Daoy (cell line): ENCODE measurements around the gene RPL28. TPM values are rescaled to one million over a fixed set of nuclear protein-coding genes. Genes with fewer than 3 reads are reported as not detected.

ENCODE experiments used
- DNase-seq: peaks from one replicate; pipeline ENCODE4 v3.0.0-alpha.2; 2015; ENCODE audit warnings: low read depth
- total RNA-seq: library from RNA; depleted of rRNA; stranded (reverse); fragments of >200 nt; shearing (Covaris generic); gene quantifications from 2 replicates; pipeline ENCODE4 v1.2.3, GENCODE V29; 2014; rRNA removed

Gene RPL28
- total RNA-seq = 633 and 816 TPM in 2 replicates

DNA sequence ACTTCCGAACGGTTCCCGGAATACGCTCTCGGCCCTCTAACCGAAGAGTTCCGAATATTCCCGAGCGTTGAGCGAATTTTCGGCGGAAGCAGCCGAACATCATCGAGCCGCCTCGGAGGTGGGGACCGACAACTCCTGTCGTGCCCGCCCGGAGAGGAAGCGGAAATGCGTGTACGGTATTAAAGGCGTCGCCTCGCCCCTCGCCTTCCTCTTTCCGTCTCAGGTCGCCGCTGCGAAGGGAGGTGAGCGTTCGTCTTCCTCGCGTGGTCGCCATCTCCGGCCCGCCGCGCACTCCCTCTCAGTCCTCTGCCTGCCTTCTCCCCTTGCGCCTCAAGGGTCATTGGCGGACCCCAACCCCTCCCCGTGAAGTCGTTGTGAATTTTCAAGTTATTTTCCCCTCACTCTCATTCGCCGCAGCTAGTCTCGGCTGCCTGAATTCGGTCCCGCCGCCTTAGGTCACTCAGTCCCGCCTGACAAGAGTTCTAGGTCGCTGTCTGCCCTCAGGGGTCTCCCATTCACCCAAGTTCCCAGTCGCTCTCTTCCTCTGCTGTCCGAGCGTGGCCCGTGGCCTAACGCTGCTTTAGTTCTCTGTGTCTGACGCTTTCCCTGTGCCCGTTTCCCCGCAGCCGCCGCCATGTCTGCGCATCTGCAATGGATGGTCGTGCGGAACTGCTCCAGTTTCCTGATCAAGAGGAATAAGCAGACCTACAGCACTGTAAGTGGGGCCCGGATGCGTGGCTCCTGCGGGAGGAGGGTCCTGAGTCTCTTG is at the start of gene RPL28:
Gene RPL28, plus strand, starts transcription at position 209 of the 769 bp plus-strand sequence. Its CDS starts 426 bp downstream, at position 635.
- DNase-seq = peak; percentile 99

DNA sequence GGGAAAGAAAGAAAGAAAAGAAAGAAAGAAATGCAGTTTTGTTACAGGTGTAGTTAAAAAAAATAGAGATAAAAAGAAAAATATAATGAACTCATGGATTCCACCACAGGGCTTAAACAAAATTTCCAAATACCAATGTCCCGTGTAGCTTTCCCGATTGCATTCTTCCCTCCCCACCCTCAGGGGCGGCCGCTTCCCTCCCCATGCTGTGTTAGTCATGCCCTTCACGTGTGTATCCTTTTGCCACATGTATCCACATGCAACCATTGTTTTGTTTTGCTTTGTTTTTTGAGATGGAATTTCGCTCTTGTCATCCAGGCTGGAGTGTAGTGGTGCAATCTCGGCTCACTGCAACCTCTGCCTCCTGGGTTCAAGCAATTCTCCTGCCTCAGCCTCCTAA is 49.6 kb upstream of the RPL28 start:
- DNase-seq = peak; percentile 52

DNA sequence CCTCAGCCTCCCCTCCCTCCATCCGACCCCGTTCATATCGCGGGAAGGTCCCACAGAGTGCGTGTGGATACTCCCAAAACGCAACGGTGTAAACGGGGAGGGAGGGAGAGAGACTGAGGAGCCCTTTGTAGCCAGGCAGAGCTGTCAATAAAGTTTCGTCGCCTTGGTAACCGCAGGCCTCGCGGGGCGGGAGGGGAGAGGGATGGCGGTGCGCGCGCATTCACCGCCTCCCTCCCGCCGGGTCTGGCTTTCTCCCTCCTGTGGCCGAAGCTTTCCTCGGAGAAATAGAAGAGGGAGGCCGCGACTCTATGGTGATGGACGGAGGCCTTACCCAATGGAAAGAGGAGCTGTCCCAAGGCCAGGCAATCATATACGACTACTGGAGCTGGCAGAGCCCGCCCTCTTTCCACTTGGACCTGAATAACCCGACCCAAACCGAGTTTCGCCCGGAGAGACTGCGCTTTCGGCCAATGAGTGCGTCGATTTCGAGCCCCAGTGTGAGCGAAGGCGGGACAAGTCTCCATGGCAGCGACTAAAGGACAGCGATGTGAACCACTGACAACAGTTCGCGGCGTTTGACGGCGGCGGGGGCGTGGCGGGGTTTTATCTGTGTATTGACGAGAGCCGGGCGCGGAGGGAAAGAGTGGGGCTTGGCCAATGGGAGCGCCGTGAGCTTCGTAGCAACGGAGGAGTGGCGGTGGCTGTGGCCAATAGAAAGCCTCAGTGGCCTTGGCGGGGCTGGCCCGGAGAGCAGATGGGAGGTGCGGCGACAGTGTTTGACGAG is 46.4 kb upstream of the RPL28 start, which contains the start of gene KMT5C:
Gene KMT5C, plus strand, starts transcription at position 772 of the 784 bp plus-strand sequence. CDS start 2,061 bp downstream, outside the sequence.
- DNase-seq = peak; percentile 100

DNA sequence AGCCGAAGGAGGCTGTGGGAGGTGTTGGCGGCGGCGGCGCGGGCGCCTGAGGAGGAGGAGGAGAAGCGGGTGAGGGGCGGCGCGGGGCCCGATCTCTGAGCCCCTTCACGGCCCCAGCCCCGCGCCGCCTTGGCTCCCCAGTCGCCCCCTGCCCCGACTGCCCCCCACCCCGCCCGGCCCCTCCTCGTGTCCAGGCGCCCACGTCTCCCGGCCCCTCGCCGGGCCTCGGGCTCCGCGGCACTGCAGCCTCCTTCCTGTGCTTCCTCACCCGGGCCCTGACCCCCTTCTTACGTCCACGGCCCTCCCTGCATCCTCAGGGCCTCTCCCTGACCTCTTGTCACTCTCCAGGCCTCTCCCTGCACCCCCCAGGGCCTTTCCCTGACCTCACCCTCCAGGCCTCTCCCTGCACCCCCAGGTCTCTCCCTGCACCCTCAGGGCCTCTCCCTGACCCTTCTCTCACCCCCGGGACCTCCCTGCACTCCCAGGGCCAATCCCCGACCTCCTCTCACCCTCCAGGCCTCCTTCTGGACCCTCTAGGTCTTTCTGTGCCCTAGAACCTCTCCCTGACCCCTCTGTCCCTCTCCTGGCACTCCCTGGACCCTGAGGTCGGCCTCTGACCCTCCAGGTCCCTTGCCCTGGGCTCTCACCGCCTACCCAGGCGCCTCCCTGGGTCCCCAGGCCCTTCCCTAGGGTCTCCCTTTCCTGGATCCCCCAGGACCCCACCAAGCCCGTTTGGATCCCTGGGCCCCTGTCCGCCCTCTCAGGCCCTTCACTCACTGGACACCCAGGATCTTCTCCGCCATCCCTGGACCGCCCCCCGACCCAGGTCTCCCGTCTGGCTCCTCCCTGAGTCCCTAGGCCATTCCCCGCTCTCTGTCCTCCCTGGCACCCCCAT is 45.6 kb upstream of the RPL28 start:
- no peak for DNase-seq

DNA sequence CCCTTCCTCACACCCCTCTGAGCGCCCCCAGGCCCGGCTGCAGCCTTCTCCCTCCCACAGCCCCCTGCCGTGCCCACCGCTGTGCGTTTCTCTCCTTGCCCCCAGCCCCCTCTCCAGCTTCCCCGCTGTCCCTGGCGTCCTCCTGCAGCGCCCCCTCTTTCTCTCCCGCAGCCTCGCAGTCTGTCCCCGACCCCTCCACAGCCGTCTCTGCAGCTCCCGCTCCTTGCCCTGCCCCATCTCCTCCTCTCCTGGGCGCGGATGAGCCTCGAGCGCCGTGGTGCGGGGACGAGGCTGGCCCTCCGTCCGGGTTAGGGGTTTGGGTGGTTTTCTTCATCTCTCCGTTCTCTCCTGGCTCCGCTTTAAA is 45.0 kb upstream of the RPL28 start:
- DNase-seq = peak; percentile 39

DNA sequence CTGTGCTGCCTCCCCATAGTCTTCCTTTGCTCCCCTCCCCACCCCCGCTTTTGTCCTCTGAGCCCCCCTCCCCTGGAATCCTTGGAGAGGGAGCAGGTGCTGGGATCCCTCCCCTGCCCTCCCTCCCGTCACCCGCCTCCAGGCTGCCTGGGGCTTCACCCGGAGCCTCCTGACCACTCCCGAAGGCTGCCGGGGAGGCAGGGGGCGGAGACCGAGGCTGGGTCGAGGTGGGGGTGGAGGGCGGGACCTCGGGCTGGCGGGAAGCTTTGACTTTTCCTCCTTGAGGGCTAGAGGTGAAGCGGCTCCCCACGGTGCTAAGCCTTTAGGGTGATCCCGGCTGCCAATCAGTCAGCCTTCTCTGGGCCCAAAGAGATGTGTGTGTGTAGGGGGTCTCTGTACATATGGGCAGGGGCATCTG is 44.6 kb upstream of the RPL28 start:
- DNase-seq = peak; percentile 72

DNA sequence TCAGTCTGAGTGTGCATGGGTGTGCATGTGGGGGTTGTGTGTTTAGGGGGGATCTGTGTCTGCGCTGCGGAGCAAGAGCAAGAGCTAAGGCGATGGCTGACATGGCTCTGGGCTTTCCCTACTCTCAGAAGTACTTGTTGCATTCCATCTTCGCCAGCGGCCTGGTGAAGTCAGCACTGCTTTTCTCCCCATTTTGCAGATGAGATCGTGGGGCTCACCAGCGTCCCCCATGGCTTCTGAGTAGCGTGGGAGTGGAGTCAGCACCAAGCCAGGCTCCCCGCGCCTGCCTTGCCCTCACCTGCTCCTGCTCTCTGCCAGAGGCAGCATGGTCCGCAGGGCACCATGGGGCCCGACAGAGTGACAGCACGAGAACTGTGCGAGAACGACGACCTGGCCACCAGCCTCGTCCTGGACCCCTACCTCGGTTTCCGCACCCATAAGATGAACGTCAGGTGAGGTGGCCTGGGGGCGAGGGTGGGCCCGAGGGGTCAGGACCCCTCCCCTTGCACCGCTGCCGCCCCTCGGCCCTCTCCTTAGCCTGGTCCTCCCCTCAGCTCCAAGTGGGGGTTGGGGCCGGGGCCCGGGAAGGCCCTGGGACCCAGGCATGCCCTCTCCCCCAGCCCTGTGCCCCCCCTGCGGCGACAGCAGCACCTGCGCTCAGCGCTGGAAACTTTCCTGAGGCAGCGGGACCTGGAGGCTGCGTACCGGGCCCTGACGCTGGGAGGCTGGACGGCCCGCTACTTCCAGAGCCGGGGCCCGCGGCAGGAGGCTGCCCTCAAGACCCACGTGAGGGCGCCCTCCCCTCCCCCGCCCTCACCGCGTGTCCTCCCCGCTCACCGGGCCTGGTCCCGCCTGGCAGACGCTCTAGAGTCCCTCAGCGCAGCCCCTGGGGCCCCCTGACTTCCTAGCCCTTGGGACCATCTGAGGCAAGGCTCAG is 43.9 kb upstream of the RPL28 start:
- no peak for DNase-seq

DNA sequence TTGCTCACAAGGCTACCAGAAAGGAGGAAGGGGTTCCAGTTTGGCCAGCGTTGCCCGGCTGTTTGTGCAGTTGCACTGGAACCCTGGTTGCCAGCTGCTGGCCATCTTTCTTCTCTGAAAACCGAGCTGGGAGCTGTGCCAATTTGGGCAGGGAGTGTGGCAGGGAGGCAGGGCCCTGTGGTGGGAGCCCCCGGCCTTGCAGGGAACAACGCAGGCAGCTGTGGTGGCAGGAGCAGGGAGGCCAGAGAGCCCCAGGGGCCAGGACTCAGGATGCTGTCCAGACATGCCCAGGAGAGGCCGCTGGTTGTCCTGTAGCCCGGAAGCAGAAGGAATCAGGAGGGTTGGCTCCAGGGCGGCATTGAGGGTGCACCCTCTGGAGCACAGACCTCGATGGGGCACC is 41.3 kb upstream of the RPL28 start:
- DNase-seq = no peak

DNA sequence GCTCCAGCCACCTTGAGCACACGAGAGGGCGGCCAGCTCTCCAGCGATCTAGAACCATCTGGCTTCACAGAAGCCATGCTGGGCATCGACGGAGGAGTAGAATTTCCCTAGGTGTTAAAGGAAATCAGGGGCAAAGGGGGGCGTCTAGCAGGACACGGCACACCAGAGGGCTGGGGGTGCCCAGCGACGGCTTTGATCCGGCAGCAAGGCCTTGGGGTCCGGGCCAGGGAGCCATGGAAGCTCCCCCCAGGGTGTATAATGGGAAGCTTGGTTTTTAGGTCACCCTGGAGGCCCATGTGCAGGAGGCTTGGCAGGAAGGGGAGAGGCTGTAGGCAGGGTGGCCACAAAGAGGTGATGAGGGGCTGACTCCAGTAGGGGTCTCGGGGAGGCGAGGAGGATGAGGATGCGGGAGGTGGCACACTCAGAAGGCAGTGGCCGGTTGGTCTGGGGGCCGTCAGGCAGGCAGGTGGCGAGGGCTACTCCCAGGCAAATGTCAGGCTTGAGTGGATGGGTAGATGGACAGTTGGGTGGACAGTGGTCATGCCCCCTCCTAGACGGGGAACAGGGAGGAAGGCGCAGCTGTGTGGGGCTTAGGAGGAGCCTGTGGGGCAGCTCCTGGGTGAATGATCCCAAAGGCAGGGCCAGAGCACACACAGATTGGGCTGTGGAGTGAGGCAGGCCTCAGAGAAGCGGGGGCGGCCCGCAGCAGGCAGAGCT is 40.5 kb upstream of the RPL28 start:
- DNase-seq = no peak

DNA sequence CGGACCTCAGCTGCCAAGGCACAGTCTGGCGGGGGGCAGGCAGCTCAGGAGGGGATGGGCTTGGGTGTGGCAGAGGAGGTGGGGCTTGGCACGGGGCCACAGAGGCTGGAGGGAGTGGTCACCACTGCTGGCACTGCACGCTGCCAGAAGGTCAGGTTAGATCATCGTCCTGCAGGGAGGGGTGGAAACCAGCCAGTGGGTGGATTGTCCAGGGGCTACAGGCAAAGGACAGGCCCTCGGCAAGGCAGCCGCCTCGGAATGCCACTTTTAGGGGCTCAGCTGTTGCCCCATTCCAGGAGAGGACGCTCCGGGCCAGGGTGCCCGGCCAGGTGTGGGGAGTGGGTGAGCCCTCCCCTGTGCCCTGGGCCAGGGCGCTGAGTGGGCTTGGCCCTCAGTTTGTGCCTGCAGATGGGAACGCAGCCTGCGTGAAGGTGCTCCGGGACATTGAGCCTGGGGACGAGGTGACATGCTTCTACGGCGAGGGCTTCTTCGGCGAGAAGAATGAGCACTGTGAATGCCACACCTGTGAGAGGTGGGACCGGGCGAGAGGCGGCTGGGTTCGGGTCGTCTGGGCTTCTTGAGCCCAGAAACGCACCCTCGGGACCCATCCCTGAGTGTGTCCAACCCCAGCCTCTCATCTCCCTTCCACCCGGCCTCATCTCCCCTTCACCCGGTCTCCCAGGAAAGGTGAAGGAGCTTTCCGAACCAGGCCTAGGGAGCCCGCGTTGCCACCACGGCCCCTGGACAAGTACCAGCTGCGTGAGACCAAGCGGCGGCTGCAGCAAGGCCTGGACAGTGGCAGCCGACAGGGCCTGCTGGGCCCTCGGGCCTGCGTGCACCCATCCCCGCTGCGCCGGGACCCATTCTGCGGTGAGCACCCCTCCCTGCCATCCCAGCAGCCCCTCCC is 39.7 kb upstream of the RPL28 start:
- peak; percentile 54 for DNase-seq

DNA sequence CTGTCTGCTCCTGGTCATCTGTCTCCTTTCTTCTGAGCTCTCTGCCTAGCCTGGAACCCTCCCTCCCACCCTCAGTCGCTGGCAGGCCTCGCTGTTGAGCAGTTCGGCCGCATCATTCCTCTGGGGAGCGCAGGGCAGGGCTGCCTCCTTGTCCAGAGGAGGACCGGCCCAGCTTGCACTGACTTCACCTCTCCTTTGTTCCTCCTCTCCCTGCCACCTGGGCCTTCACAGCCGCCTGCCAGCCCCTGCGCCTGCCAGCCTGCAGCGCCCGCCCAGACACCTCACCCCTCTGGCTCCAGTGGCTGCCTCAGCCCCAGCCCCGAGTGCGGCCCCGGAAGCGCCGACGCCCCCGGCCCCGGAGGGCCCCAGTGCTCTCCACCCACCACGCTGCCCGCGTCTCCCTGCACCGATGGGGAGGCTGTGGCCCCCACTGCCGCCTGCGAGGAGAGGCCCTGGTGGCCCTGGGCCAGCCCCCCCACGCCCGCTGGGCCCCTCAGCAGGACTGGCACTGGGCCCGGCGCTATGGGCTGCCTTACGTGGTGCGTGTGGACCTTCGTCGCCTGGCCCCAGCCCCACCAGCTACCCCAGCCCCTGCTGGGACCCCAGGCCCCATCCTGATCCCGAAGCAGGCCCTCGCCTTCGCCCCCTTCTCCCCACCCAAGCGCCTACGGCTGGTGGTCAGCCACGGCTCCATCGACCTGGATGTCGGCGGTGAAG is 38.8 kb upstream of the RPL28 start:
- no peak for DNase-seq

DNA sequence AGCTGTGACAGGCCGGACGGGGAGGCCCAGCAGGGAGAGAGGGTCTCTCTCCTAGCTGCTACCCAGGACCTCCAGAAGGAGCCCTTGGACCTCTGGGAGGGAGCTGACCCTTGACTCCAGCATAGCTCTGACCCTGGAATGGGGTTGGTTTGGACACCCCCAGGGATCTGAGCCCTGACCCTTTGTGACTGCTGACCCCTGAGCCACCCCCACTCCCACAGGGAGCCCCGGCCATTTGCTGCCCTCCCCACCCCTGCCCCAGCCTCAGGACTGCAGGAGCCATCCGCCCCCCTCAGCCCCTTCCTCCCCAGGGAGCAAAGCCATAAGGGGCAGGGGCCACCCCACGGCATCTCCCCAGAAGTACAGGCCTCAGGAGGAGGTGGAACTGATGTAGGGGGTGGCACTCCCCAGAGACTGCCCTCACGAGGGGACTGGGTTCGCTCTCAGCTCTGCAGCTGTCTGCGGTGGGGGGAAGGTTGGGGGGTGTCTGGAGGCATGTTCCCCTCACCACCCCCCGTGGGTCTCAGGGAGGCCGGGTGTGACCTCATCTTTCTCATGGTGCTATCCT is 38.2 kb upstream of the RPL28 start:
- DNase-seq = no peak

DNA sequence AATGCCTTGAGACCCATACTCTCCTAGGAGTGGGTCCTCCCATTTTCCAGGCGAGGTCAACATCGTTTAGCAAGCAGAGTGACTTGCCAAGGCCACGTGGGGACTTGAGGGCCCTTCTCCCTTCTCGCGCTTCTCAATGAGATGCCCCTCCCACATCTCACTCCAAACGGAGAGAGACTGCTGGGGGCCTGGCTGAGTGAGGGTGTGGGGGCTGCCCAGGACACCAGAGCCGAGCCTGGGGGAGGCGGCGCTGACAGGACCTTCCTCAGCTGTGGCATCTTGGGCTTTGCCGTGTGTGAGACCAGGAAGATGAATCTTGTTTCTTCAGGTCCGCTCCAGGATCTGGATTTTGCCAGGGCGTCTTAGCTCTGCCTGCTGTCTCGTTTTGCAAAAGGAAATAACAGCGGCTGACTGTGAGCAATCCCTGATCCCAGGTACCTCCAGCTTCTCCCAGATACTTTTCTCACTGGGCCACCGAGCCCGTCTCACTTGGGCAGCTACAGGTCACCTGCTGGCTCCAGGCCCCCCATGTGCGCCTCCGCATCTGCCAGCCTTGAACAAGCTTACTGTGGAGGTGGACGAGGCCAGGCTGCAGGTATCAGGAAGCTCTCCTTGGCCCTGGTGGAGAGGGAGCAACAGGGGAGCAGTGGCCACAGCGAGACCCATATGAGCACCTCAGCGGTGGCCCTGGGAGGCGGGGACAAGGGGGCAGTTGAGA is 37.3 kb upstream of the RPL28 start:
- DNase-seq = no peak

DNA sequence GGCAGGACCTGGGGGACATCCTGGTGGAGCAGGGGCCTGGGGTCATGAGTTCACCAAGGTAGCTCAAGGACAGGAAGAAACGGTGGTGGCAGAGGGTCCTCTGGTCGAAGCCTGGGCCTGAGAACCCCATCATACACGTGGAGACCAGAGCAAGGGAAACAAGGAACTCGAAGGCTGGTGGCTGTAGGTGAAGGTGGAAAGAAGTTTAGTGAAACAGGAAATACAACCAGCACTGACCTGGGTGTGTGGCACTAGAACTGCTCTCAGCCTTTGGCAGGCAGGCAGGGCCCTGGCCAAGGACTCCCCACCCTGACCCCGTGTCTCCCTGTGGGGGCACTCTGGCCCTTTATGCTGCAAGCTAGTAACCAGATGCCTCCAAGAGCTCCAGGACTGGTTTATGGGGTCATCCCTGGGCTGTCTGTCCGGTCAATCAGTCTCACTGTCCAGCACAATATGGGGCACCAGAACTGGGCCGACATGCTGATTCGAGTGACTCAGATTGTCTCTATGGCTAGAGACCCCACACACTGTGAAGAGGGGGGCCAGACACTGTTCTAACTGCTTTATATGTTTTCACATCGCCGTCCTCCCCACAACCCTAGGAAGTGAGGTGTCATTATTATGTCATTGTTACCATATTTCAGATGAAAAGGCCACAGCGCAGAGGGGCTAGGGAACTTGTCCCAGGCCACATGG is 35.0 kb upstream of the RPL28 start:
- DNase-seq = no peak

DNA sequence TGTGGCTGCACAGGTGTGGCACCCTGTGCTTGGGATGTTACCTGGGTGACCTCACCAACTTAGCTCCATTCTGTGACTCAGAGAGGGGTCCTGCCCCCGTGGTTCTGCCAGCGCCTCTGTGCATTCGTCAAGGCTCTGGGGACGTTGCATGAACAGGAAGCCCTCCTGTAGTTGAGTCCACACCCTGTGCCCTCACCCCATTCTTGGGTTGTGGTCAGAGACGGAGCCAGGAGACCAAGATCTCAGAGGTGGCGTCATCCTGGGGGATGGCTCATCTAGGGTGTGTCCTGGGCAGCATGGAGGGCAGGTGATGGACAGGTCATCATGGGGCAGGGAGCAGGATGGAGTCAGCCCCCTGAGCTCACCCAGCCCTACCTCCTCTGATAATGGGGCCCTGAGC is 33.7 kb upstream of the RPL28 start:
- peak; percentile 65 for DNase-seq

DNA sequence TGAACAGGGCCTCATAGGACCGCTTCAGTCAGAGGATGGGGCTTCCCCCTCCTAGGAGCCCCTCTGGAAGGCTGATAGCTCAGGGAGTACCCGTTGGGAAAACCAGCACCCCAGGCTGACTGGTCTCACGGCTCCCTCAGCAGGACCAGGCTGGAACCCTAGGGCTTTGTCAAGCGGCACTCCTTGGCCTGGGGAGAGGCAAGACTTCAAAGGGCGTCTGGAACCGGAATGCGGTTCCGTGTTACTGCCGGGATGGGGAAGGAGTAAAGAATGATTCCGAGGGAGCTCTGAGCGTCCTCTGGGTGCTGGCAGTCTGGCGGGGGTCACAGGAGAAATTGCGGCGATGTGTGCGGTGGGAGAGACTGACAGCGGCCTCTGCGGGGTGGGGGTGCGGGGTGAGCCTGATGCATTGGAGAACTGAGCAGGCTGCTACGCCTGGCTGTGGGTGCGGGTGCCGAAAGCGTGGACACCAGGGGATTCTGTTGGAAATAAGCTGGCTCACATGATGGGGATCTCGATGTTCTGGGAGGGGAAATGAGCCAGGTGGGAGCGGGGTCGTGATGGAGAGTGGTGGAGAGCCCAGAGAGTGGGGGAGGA is 33.1 kb upstream of the RPL28 start:
- no peak for DNase-seq
